ENCODE measurements around the gene STON1.

DNA sequence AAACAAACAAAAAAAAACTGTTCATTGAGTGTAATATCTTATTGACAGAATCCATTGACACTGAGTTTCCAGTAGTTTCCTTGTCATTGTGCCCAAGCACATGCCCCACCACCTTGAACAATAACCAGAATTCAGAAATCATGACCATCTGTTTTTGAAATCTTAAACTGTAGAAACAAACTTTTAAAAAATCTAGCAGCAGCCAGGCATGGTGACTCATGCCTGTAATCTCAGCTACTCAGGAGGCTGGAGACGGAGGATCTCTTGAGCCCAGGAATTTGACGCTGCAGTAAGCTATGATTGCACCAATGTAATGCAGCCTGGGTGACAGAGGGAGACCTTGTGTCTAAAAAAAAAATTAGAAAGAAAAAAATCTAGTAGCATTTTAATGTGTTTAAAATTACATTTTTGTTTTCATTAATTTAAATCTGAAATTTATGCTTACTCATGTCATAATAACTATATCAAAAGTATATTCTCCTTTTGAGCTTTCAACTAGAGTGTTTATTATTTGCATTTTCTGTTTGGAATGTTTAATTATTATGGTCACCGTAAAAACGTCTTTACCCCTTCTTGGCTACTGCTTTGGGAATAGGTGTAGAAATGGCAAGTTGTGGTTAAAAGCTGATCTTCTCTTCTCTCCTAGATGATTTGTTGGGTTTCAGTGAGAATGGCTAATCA lies 25.2 kb upstream of the STON1 start:
- TF ChIP-seq POLR2A (IDR thresholded peaks at IDR 0.05; ENCODE audit: control extremely low read depth in 1 of 2, low read depth in 2 of 2, low read length in 2 of 2) (no peak), SIN3A (conservative IDR thresholded peaks at IDR 0.05 in 1 of 2, IDR thresholded peaks at IDR 0.05 in 1 of 2; ENCODE audit: low read depth in 1 of 2, low read length in 2 of 2) (no peak), RNF2 (IDR thresholded peaks at IDR 0.05; ENCODE audit: borderline replicate concordance, low read depth, low read length, missing control alignments, poor library complexity, severe bottlenecking) (no peak), FOSL1 (IDR thresholded peaks at IDR 0.05; ENCODE audit: insufficient read depth, low read depth, low read length) (no peak), HDAC2 (IDR thresholded peaks at IDR 0.05; ENCODE audit: borderline replicate concordance in 1 of 2, low read depth in 2 of 2, low read length in 2 of 2) (no peak), RFX5 (IDR thresholded peaks at IDR 0.05; ENCODE audit: borderline replicate concordance, low read depth, low read length) (no peak)
